Sigmoid colon (tissue), 4 donors: ENCODE measurements around the gene C1D.

Source experiments
- CTCF ChIP-seq, 4 experiments: fragments of 450-650 bp in 3 of 4; fragments of 200-600 bp in 1 of 4; IDR thresholded peaks; one replicate each; pipeline ENCODE4 v1.5.1; 2016 to 2019; ENCODE audit warnings: antibody characterized with exemption in 4 of 4, mild to moderate bottlenecking in 3 of 4, moderate library complexity in 2 of 4
- EP300 ChIP-seq, 4 donors: sonication (generic); formaldehyde crosslinking; IDR thresholded peaks; one replicate each; pipeline ENCODE4 v1.6.1; 2017; ENCODE audit warnings: antibody characterized with exemption in 4 of 4
- POLR2A ChIP-seq, 2 donors: fragments of 450-650 bp; IDR thresholded peaks; one replicate each; pipeline ENCODE4 v1.6.1; 2016; ENCODE audit warnings: antibody characterized with exemption in 2 of 2, mild to moderate bottlenecking in 2 of 2, moderate library complexity in 2 of 2
- POLR2AphosphoS5 ChIP-seq, 4 donors: sonication (generic); formaldehyde crosslinking; IDR thresholded peaks; one replicate each; pipeline ENCODE4 v1.6.1; 2017; ENCODE audit warnings: antibody characterized with exemption in 4 of 4

- TF ChIP-seq CTCF (IDR thresholded peaks at IDR 0.05) (no peak), POLR2A (IDR thresholded peaks at IDR 0.05) (no peak), EP300 (IDR thresholded peaks at IDR 0.05) (no peak), POLR2AphosphoS5 (IDR thresholded peaks at IDR 0.05) (no peak)
Observed at GRCh38 chr2:68088940-68089339, 26.1 kb upstream of the C1D start.
